Measurements from ENCODE around the gene EIF1AD.
"Not testable (repeated sequence)": the region's sequence is repeated elsewhere in the genome, so short reads cannot be mapped to it uniquely, and the experiment has no call there.

Gene EIF1AD

DNA sequence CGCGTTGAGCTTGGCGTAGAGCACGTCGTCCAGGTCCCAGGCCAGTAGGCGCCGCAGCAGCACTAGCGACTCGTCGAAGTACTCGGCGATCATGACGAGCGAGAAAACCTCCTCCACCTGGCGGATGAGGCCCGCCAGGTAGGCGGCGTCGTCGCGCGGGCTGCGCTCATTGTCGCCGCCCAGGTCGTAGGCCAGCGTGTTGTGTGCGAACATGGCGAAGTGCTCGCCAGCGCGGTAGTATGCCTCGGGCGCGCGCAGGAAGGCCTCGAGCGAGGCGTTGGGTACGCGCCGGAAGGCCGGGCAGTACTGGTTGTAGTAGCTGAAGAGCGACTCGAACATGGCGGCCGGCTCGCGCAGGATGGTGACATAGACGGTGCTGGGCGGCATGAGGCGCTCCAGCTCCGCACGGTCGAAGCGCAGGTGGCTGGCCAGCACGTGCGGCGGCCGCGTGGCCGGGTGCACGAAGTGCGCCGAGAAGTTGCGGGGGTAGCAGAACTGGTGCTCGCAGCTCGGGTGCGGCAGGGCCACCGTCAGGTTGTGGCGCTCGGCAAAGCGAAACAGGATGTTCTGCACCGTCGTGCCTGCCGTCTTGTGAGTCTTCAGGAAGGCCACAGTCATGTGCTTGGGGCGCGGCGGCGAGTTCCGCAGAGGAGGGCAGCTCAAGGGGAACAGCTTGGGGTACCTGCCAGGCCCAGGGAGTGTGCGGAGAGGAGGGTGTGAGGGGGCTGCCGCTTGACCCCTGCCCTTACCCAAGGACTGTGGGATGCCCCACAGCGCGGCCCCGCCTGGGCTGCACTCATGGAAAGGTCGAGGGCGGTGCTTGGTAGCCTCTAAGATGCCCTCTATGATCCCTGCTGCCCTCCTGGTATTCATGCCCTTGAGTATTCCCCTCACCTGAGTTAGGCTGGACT is 41.3 kb upstream of the EIF1AD start:
- Histone ChIP-seq H3K9ac (no peak overlapping the region), H3K9me3 (no peaks in the 10 kb centered on the region), H3K27ac (no peak overlapping the region), H3K4me3 (no peak overlapping the region), H3K4me1 (peaks cover 13% of the 10 kb centered on the region), H3K36me3 (no peaks in the 10 kb centered on the region), H4K20me1 (no peaks in the 10 kb centered on the region), H3K27me3 (no peaks in the 10 kb centered on the region), H3K4me2 (no peak overlapping the region)
- no peak for TF ChIP-seq Cebpa-rat (IDR thresholded peaks at IDR 0.05)

DNA sequence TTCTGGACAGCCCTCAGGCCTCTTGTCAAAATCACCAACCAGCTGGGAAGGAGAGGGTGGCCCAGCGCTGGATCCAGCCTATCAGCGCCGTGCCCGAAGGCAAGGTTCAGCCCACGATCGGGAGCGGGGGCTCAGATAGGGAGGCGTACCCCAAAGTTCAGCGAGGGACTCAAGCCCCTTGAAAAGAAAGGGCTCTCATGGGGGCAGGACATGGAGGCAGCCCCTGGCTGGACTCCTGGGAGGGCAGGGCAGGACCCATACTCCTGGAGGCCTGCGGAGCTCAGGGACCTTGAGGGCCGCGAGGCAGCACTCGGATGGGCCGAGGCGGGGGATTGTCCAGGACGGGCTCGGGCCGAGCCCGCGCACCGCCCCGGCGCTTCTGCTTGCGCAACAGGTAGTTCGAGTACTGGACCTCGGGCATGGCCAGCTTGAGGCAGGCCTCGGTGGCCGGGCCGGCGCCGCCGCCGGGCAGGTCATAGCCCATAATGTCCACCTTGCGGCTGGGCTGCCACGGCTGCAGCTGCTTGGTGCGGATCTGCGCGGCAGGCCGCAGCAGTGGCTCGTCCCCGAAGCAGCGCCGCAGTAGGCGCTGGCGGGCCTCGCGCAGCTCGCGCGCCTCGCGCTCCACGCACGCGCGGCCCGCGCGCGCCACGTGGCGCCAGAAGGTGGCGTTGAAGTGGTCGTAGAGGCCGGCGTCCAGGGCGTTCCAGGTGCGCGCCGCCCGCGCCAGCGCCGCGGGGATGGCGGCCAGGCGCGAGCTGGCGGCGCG is 40.5 kb upstream of the EIF1AD start:
- peaks cover 13% of the 10 kb centered on the region for H3K4me1 ChIP-seq
- H3K9me3 ChIP-seq = no peaks in the 10 kb centered on the region
- TF ChIP-seq Cebpa-rat (IDR thresholded peaks at IDR 0.05) = no peak
- H3K27me3 ChIP-seq = no peaks in the 10 kb centered on the region
- H4K20me1 ChIP-seq = no peaks in the 10 kb centered on the region
- no peak overlapping the region for H3K4me2 ChIP-seq
- H3K36me3 ChIP-seq = no peaks in the 10 kb centered on the region
- H3K27ac ChIP-seq = no peak overlapping the region
- H3K9ac ChIP-seq = no peak overlapping the region
- H3K4me3 ChIP-seq = no peak overlapping the region

DNA sequence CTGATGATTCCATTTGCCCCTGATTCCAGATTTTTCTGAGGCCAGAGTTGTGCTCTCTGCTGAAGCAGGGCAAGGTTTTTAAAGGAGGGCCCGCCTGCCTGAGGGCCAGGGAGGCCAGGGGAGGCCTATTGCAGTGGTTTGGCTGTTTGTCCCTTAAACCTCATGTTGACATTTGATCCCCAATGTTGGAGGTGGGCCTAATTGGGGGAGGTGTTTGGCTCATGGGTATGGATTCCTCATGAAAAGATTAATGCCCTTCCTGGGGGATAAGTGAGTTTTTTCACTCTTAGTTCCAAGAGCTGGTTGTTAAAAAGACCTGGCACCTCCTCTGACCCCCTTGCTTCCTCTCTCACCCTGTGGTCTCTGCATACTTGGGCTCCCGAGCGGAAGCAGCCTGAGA is 37.8 kb upstream of the EIF1AD start:
- H3K9ac ChIP-seq = no peak overlapping the region
- H3K27ac ChIP-seq = no peak overlapping the region
- no peak for TF ChIP-seq Cebpa-rat (IDR thresholded peaks at IDR 0.05)
- H4K20me1 ChIP-seq = no peaks in the 10 kb centered on the region
- no peaks in the 10 kb centered on the region for H3K36me3 ChIP-seq
- H3K27me3 ChIP-seq = no peaks in the 10 kb centered on the region
- peaks cover 2% of the 10 kb centered on the region for H3K4me1 ChIP-seq
- H3K4me3 ChIP-seq = no peak overlapping the region
- no peak overlapping the region for H3K4me2 ChIP-seq
- H3K9me3 ChIP-seq = peaks cover 12% of the 10 kb centered on the region; the same call in 1 of the 2 replicates

DNA sequence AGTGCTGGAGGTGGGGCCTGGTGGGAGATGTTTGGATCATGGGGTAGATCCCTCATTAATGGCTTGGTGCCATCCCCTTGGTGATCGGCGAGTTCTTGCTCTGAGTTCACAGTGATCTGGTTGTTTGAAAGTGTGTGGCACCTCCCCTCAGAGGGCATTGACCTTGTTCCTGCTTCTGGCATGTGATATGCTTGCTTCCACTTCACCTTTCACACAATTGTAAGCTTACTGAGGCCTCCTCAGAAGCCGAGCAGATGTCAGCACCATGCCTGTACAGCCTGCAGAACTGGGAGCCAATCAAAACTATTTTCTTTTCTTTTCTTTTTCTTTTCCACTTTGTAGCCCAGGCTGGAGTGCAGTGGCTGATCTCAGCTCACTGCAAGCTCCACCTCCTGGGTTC is 35.4 kb upstream of the EIF1AD start:
- Histone ChIP-seq H3K27ac (no peak overlapping the region), H3K9ac (no peak overlapping the region), H3K4me1 (no peaks in the 10 kb centered on the region), H3K36me3 (no peaks in the 10 kb centered on the region), H3K9me3 (peaks cover 12% of the 10 kb centered on the region; the same call in 1 of the 2 replicates), H4K20me1 (no peaks in the 10 kb centered on the region), H3K27me3 (no peaks in the 10 kb centered on the region), H3K4me2 (no peak overlapping the region), H3K4me3 (no peak overlapping the region)
- TF ChIP-seq Cebpa-rat (IDR thresholded peaks at IDR 0.05) = no peak

DNA sequence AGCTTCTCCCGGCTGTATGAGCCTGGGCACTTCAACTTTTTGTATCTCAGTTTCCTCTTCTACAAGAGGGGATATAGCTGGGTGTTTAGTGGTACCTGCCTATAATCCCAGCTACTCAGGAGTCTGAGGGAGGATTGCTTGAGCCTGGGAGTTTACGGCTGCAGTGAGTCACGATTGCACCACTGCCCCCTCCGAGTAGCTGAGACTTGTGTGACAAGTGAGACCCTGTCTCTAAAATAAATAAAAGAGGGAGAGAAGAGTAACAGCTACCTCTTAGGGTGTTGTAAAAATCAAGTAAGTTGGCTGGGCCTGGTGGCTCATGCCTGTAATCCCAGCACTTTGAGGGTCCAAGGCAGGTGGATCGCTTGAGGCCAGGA is 34.4 kb upstream of the EIF1AD start:
- Histone ChIP-seq H3K27me3 (no peaks in the 10 kb centered on the region), H4K20me1 (no peaks in the 10 kb centered on the region), H3K4me2 (no peak overlapping the region), H3K9me3 (peaks cover 12% of the 10 kb centered on the region; the same call in 1 of the 2 replicates), H3K4me1 (no peaks in the 10 kb centered on the region), H3K9ac (no peak overlapping the region), H3K36me3 (no peaks in the 10 kb centered on the region), H3K4me3 (no peak overlapping the region), H3K27ac (no peak overlapping the region)
- no peak for TF ChIP-seq Cebpa-rat (IDR thresholded peaks at IDR 0.05)

DNA sequence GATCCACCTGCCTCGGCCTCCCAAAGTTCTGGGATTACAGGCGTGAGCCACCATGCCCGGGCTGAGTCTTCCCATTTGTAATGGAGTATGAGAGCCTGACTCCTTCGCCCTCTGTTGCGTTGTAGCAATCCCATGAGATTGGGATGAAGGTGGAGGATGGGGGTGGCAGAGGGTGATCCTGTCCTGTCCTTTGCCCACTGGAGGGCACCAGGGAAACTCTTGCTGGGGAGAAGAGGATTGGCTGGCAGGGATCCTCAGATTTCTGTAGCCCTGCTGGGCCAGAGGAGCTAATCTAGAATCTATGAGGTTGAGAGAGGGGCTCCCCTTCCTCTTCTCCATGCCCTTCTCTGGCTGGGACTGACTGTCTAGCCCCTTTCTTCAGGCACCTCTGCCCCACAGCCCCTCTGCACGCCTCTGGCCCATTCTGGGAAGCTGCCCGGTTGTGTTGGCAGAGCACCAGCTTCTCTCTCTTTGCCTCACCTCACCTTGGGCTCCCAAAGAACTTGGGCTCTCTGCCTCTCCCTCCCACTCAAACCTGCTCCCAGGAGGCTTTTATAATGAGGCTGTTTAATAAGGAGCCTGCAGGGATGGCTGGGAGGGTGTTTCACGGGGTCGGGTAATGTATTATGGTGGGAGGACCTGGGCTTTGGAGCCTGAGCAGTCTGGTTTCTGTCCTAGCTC is 33.8 kb upstream of the EIF1AD start:
- H3K27me3 ChIP-seq = no peaks in the 10 kb centered on the region
- no peak overlapping the region for H3K4me2 ChIP-seq
- no peaks in the 10 kb centered on the region for H3K36me3 ChIP-seq
- H3K27ac ChIP-seq = no peak overlapping the region
- H3K9ac ChIP-seq = no peak overlapping the region
- no peak for TF ChIP-seq Cebpa-rat (IDR thresholded peaks at IDR 0.05)
- no peaks in the 10 kb centered on the region for H4K20me1 ChIP-seq
- peaks cover 12% of the 10 kb centered on the region; the same call in 1 of the 2 replicates for H3K9me3 ChIP-seq
- H3K4me3 ChIP-seq = no peak overlapping the region
- no peaks in the 10 kb centered on the region for H3K4me1 ChIP-seq

DNA sequence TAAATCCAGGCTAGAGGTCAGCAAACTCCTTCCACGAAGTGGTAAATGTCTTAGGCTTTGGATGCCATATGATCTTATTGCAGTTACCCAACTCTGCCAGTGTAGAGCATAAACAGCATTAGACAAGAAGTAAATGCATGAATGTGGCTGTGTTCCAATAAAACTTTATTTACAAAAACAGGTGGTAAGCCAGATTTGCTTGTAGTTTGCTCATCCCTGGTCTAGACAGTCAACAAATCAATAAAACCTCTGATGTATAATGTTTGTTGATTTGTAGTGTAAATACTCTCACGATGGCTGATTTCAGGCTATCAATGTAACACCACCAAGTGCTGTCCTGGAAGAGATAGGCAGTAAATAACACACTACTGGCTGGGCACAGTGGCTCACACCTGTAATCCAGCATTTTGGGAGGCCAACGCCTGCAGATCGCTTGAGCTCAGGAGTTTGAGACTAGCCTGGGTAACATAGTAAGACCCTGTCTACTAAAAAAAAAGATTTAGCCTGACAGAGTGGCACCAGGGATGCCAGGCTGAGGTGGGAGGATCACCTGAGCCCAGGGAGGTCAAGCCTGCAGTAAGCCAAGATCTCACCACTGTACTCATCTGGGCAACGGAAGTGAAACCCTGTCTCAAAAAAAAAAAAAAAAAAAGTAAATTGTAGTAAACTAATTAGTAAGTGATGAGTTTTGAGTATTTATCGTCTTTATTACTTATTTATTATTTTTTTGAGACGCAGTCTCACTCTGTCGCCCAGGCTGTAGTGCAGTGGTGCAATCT is 31.2 kb upstream of the EIF1AD start:
- Histone ChIP-seq H3K9me3 (peaks cover 12% of the 10 kb centered on the region; the same call in 1 of the 2 replicates), H3K4me1 (no peaks in the 10 kb centered on the region), H3K36me3 (no peaks in the 10 kb centered on the region), H3K27ac (no peak overlapping the region), H3K4me2 (no peak overlapping the region), H3K27me3 (no peaks in the 10 kb centered on the region), H4K20me1 (no peaks in the 10 kb centered on the region), H3K9ac (no peak overlapping the region), H3K4me3 (no peak overlapping the region)
- TF ChIP-seq Cebpa-rat (IDR thresholded peaks at IDR 0.05) = no peak

DNA sequence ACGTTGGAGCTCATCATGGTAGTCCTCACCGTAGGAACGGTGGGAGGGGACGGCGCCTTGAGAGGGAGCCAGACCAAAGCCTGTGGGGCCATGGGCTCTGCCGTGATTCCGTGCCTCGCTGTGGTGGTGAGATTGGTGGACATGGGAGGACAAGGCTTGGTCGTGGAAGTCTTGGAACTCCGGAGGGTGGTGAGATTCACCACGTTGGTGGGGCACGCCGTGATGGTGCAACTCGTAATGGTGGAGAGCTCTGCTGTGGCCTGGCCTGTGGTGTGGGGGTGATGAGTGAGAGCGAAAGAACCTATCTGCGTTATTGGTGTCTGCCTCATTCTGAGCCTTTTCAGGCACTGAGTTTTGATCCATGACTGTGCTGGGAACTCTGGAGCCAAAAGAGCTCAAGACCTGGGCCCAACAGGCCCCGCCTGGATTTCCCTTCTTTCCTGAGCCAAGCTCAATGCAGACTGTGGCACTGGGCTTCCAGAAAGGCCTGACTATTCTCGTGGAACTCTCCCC is 24.1 kb upstream of the EIF1AD start, which contains the start of gene CATSPER1:
Gene CATSPER1, minus strand, starts transcription at position 463 of the 513 bp plus-strand sequence. Its CDS starts 100 bp downstream, at position 363.
- no peak for TF ChIP-seq Cebpa-rat (IDR thresholded peaks at IDR 0.05)
- H3K27ac ChIP-seq = no peak within 1 kb of the TSS
- no peak within 1 kb of the TSS for H3K4me3 ChIP-seq
- no peaks in the 10 kb centered on the region for H4K20me1 ChIP-seq
- H3K4me1 ChIP-seq = peaks cover 13% of the 10 kb centered on the region
- no peaks in the 10 kb centered on the region for H3K27me3 ChIP-seq
- no peaks in the 10 kb centered on the region for H3K36me3 ChIP-seq
- no peaks in the 10 kb centered on the region for H3K9me3 ChIP-seq
- H3K4me2 ChIP-seq = no peak within 1 kb of the TSS
- H3K9ac ChIP-seq = no peak within 1 kb of the TSS

DNA sequence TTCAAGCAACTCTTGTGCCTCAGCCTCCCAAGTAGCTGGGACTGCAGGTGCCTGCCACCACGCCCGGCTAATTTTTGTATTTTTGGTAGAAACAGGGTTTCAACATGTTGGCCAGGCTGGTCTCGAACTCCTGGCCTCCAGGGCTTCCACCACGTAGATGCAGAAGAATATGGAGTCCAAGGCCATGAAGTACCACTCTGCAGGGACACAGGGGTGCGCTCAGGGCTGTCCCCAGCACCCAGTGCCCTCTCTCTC is 21.2 kb upstream of the EIF1AD start:
- not testable (repeated sequence) for H3K9ac ChIP-seq, H3K27ac ChIP-seq, H4K20me1 ChIP-seq, H3K9me3 ChIP-seq, H3K4me2 ChIP-seq, H3K4me3 ChIP-seq, H3K36me3 ChIP-seq, H3K27me3 ChIP-seq
- peaks cover 25% of the 10 kb centered on the region for H3K4me1 ChIP-seq

Measured in BLaER1 (cell line).